ENCODE data around the gene CPNE4. TPM values are rescaled to one million over a fixed set of nuclear protein-coding genes. Genes with fewer than 3 reads are reported as not detected.

CPNE4 gene
- total RNA-seq, 1 donor from 2014 or later, result 0.20 TPM

GRCh38 chr3:131995891-131996290 lies 38.9 kb downstream of the CPNE4 start:
- DNase-seq (ENCODE audit: low spot score in 2 of 2, unreplicated experiment in 2 of 2), result no peak
- H3K27ac Mint-ChIP-seq, result no peak overlapping the region
- H3K4me1 Mint-ChIP-seq, result no peaks in the 10 kb centered on the region
- H3K9me3 Mint-ChIP-seq, result peaks cover 5% of the 10 kb centered on the region
- peaks cover 10% of the 10 kb centered on the region for H3K27me3 Mint-ChIP-seq (ENCODE audit: low read depth)
- H3K36me3 Mint-ChIP-seq, result no peaks in the 10 kb centered on the region
- no peak overlapping the region for H3K4me3 Mint-ChIP-seq
- no peak for TF ChIP-seq CTCF (IDR thresholded peaks at IDR 0.05; ENCODE audit: unreplicated experiment)

- Mint-ChIP-seq H3K27me3 (ENCODE audit: low read depth) (peaks cover 5% of the 10 kb centered on the region), H3K36me3 (no peaks in the 10 kb centered on the region), H3K27ac (no peak overlapping the region), H3K4me1 (no peaks in the 10 kb centered on the region), H3K9me3 (peaks cover 7% of the 10 kb centered on the region), H3K4me3 (no peak overlapping the region)
- no peak for DNase-seq (ENCODE audit: low spot score in 2 of 2, unreplicated experiment in 2 of 2)
- no peak for TF ChIP-seq CTCF (IDR thresholded peaks at IDR 0.05; ENCODE audit: unreplicated experiment)
Measured at GRCh38 chr3:131989318-131989717, 45.5 kb downstream of the CPNE4 start.

GRCh38 chr3:131988209-131988608 lies 46.6 kb downstream of the CPNE4 start:
- Mint-ChIP-seq H3K9me3 (peaks cover 7% of the 10 kb centered on the region), H3K4me3 (no peak overlapping the region), H3K4me1 (no peaks in the 10 kb centered on the region), H3K27ac (no peak overlapping the region), H3K27me3 (ENCODE audit: low read depth) (peaks cover 5% of the 10 kb centered on the region), H3K36me3 (no peaks in the 10 kb centered on the region)
- DNase-seq (ENCODE audit: low spot score in 2 of 2, unreplicated experiment in 2 of 2), result no peak
- no peak for TF ChIP-seq CTCF (IDR thresholded peaks at IDR 0.05; ENCODE audit: unreplicated experiment)

- peaks cover 19% of the 10 kb centered on the region for H3K9me3 Mint-ChIP-seq
- H3K36me3 Mint-ChIP-seq, result no peaks in the 10 kb centered on the region
- no peaks in the 10 kb centered on the region for H3K4me1 Mint-ChIP-seq
- TF ChIP-seq CTCF (IDR thresholded peaks at IDR 0.05; ENCODE audit: unreplicated experiment), result no peak
- no peak overlapping the region for H3K27ac Mint-ChIP-seq
- no peak for DNase-seq (ENCODE audit: low spot score in 2 of 2, unreplicated experiment in 2 of 2)
- no peak overlapping the region for H3K4me3 Mint-ChIP-seq
- H3K27me3 Mint-ChIP-seq (ENCODE audit: low read depth), result peaks cover 6% of the 10 kb centered on the region
Measured at GRCh38 chr3:131983689-131984088, 51.1 kb downstream of the CPNE4 start.

GRCh38 chr3:131981323-131981722 lies 53.5 kb downstream of the CPNE4 start:
- no peaks in the 10 kb centered on the region for H3K36me3 Mint-ChIP-seq
- no peak for DNase-seq (ENCODE audit: low spot score in 2 of 2, unreplicated experiment in 2 of 2)
- peaks cover 25% of the 10 kb centered on the region for H3K9me3 Mint-ChIP-seq
- H3K27ac Mint-ChIP-seq, result no peak overlapping the region
- no peak overlapping the region for H3K4me3 Mint-ChIP-seq
- no peak for TF ChIP-seq CTCF (IDR thresholded peaks at IDR 0.05; ENCODE audit: unreplicated experiment)
- peaks cover 6% of the 10 kb centered on the region for H3K27me3 Mint-ChIP-seq (ENCODE audit: low read depth)
- no peaks in the 10 kb centered on the region for H3K4me1 Mint-ChIP-seq

- TF ChIP-seq CTCF (IDR thresholded peaks at IDR 0.05; ENCODE audit: unreplicated experiment), result no peak
- Mint-ChIP-seq H3K4me1 (peaks cover 4% of the 10 kb centered on the region), H3K36me3 (no peaks in the 10 kb centered on the region), H3K27ac (no peak overlapping the region), H3K9me3 (peaks cover 25% of the 10 kb centered on the region), H3K27me3 (ENCODE audit: low read depth) (no peaks in the 10 kb centered on the region), H3K4me3 (no peak overlapping the region)
- DNase-seq (ENCODE audit: low spot score in 2 of 2, unreplicated experiment in 2 of 2), result no peak
Measured at GRCh38 chr3:131976448-131976847, 58.4 kb downstream of the CPNE4 start.
